Stimulated activated CD4-positive, alpha-beta T cell treated with anti-CD3 and anti-CD28 coated beads, Interleukin-1b, Interleukin-23, amount 100 ng/mL, for 24 hours (primary cell): Measurements from ENCODE around the gene AGBL1.
"Not testable (repeated sequence)": the region's sequence is repeated elsewhere in the genome, so short reads cannot be mapped to it uniquely, and the experiment has no call there.

Source experiments
- DNase-seq, 4 experiments: peaks; one replicate each; pipeline ENCODE4 v3.0.0-alpha.2; 2020; ENCODE audit warnings: low read depth in 4 of 4, low spot score in 1 of 4

The AGBL1 gene

DNA sequence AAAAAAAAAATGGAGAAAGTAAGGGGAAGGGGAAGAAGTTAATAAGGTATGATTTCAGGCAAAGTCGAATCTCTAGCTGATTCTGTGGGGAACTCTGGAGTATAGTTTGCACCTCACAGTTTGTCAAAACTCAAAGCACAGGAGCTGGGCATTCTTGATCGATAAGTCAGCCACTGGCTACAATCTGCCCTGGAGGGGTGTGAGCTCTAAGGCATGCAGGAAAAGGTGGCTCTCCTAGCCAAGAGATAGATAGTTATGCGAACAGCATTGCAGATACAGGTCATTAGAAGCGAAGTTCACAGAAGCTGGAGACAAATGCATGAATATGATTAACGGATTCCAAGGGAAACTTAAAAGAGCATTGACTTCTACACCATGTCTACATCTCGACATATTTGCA lies 952.6 kb downstream of the AGBL1 start:
- DNase-seq, result no peak

DNA sequence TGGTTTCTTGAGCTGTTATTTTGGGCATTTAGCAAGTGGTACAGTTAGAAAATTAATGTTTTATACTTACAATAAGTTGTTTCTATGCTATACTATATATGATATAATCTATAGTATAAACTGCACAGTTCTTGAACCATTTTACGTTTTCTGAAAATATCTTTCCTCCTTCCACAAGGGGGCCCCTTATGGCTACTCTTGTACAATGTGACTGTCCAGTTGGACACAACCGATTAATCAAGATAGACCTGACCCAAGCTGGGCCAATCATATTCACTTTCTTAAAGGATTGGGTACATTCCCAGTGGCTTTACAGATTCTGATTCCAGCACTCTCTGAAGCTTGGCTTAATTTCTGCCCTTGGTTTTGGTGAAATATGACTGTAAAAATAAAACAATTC lies 953.4 kb downstream of the AGBL1 start:
- DNase-seq, result no peak

GRCh38 chr15:87034886-87035285 lies 955.2 kb downstream of the AGBL1 start:
- DNase-seq, result no peak

DNA sequence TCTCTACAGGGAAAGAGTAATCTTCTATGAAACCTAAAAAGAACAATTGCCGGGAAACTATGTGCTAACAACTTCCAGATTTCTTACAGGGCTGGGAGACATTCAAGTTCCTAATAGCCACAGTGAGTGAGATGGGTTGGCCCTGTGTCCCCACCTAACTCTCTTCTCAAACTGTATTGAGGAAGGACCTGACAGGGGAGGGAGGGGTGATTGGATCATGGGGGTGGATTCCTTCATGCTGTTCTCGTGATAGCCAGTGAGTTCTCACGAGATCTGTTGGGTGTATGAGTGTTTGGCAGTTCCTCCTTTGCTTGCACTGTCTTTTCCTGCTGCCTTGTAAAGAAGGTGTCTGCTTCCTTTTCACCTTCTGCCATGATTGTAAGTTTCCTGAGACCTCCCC lies 958.7 kb downstream of the AGBL1 start:
- no peak for DNase-seq

GRCh38 chr15:87042619-87043018 lies 962.9 kb downstream of the AGBL1 start:
- not testable (repeated sequence) for DNase-seq

DNA sequence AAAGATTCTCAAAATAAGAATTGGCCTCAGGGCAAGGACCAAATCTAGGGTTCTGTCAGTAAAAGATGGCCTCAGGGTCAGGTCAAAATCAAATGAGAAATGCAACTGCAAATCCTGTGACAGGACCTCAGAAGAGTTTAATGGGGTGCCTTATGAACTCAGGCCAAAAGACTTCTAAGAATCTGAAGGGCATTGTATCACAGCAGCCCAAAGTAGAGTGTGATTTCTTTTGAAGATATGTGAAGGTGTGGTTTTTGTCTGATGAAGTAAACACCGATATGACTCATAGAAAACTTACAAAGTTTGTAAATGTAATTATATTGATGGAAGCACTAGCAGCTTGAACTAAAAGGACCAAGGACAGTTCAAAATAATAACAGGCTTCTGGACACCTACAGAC lies 966.1 kb downstream of the AGBL1 start:
- DNase-seq, result no peak

DNA sequence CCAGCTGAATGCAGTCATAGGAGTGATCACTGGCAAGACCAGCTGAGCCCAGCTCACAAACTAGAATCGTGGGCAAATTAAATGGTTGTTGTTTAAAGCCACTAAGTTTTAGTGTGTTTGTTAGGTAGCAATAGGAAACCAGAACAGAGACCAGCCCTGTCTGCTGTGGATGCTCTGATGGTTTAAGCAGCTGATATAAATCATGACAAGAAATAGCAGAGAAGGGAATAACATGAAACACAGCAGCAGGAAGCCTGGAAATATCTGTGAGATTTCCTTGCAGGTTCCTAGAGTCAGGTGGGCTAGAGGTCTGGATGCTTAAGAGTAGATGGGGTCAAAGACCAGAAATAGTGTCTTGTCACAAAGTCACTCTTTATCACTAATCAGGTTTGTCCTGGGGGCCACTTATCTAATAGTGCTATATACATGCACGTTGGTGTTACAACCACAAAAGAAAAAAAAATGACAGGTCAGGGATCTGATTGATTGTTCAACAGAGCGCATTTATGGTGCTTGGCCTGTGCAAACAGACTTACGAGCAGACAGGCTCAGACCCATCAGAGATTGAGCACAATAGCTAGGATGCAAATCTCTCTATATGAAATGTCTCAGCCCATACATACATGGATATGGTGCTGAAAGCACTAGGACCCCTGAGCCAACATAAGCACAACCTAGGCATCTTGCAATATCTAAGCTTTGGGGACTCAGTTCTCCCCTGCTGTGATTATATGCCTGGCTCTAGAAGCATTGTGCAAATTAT lies 967.7 kb downstream of the AGBL1 start:
- no peak for DNase-seq
